ENCODE results near the gene NELL1. TPM values are rescaled to one million over a fixed set of nuclear protein-coding genes. Genes with fewer than 3 reads are reported as not detected.

NELL1 gene
- total and polyA plus RNA-seq, 2 donors (not counting 1 experiment from before 2014, with no cell fraction given), result not detected

DNA sequence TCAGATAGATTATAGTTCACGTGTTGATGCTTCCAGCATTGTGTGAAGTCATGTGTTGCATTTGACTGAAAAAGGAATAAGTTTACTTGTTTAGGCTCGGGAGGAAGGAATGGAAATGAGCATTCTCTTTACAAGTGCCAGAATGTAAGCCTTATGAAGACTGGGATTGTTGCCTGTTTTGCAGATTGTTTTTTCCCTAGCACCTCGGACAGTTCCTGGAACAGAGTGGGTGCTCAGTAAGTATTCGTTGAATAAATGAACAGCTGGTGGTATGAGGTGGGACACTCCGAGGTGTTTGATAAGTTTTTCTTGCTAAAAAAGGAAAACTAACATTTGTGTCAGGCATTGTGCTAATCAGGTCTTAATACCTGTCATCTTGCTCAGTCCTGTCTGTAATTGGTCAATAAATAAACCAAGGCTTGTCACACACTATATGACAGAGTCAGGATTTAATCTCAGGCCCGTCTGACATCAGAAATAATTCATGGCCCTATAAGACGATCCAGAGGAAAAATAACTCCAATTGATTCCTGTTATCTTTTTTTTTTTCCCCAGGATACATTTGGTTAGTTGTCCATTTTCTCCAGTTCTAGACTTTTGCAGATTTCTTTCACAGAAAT lies 304.7 kb downstream of the NELL1 start:
- DNase-seq (ENCODE audit: low read depth in 2 of 2), result no peak
- no peaks in the 10 kb centered on the region for H3K4me1 ChIP-seq (ENCODE audit: control insufficient read depth, extremely low read depth, insufficient read depth, low read length)
- no peak overlapping the region for H2AFZ ChIP-seq (ENCODE audit: low read length)
- no peak overlapping the region for H3K27ac ChIP-seq (ENCODE audit: insufficient read depth, low read length)
- H4K20me1 ChIP-seq (ENCODE audit: control insufficient read depth, extremely low read depth, insufficient read depth, low read length), result no peaks in the 10 kb centered on the region
- H3K36me3 ChIP-seq (ENCODE audit: control insufficient read depth, insufficient read depth, low read length), result no peaks in the 10 kb centered on the region
- H3K27me3 ChIP-seq (ENCODE audit: control insufficient read depth, insufficient read depth, low read length), result no peaks in the 10 kb centered on the region
- H3K4me3 ChIP-seq (replicated peaks in 1 of 4; ENCODE audit: control extremely low read depth in 1 of 4, insufficient read depth in 1 of 4, low read depth in 3 of 4, low read length in 4 of 4), result no peak overlapping the region
- no peak for TF ChIP-seq EZH2 (IDR thresholded peaks at IDR 0.05; ENCODE audit: low read length, missing control alignments)
- TF ChIP-seq, protein P1, sequence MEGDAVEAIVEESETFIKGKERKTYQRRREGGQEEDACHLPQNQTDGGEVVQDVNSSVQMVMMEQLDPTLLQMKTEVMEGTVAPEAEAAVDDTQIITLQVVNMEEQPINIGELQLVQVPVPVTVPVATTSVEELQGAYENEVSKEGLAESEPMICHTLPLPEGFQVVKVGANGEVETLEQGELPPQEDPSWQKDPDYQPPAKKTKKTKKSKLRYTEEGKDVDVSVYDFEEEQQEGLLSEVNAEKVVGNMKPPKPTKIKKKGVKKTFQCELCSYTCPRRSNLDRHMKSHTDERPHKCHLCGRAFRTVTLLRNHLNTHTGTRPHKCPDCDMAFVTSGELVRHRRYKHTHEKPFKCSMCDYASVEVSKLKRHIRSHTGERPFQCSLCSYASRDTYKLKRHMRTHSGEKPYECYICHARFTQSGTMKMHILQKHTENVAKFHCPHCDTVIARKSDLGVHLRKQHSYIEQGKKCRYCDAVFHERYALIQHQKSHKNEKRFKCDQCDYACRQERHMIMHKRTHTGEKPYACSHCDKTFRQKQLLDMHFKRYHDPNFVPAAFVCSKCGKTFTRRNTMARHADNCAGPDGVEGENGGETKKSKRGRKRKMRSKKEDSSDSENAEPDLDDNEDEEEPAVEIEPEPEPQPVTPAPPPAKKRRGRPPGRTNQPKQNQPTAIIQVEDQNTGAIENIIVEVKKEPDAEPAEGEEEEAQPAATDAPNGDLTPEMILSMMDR (conservative IDR thresholded peaks at IDR 0.05 in 1 of 2, IDR thresholded peaks at IDR 0.05 in 1 of 2; ENCODE audit: low read depth in 1 of 2, low read length in 2 of 2), result no peak
- no peak overlapping the region for H3K9ac ChIP-seq (ENCODE audit: insufficient read depth, low read length)
- H3K4me2 ChIP-seq (ENCODE audit: extremely low read depth, insufficient read depth, low read length), result no peak overlapping the region
- no peaks in the 10 kb centered on the region for H3K9me3 ChIP-seq (ENCODE audit: control insufficient read depth, insufficient read depth, low read depth, low read length)
- no peaks in the 10 kb centered on the region for H3K79me2 ChIP-seq (ENCODE audit: control insufficient read depth, insufficient read depth, low read length)

- no peak for TF ChIP-seq EZH2 (IDR thresholded peaks at IDR 0.05; ENCODE audit: low read length, missing control alignments)
- TF ChIP-seq, protein P1 (conservative IDR thresholded peaks at IDR 0.05 in 1 of 2, IDR thresholded peaks at IDR 0.05 in 1 of 2; ENCODE audit: low read depth in 1 of 2, low read length in 2 of 2), result no peak
- Histone ChIP-seq H3K4me3 (replicated peaks in 1 of 4; ENCODE audit: control extremely low read depth in 1 of 4, insufficient read depth in 1 of 4, low read depth in 3 of 4, low read length in 4 of 4) (no peak overlapping the region), H3K79me2 (ENCODE audit: control insufficient read depth, insufficient read depth, low read length) (no peaks in the 10 kb centered on the region), H3K9me3 (ENCODE audit: control insufficient read depth, insufficient read depth, low read depth, low read length) (no peaks in the 10 kb centered on the region), H3K27me3 (ENCODE audit: control insufficient read depth, insufficient read depth, low read length) (no peaks in the 10 kb centered on the region), H3K27ac (ENCODE audit: insufficient read depth, low read length) (no peak overlapping the region), H4K20me1 (ENCODE audit: control insufficient read depth, extremely low read depth, insufficient read depth, low read length) (no peaks in the 10 kb centered on the region), H2AFZ (ENCODE audit: low read length) (no peak overlapping the region), H3K9ac (ENCODE audit: insufficient read depth, low read length) (no peak overlapping the region), H3K36me3 (ENCODE audit: control insufficient read depth, insufficient read depth, low read length) (no peaks in the 10 kb centered on the region), H3K4me2 (ENCODE audit: extremely low read depth, insufficient read depth, low read length) (no peak overlapping the region), H3K4me1 (ENCODE audit: control insufficient read depth, extremely low read depth, insufficient read depth, low read length) (no peaks in the 10 kb centered on the region)
- peak in 1 of 2 donors; percentile 6 for DNase-seq (ENCODE audit: low read depth in 2 of 2)
Observed at GRCh38 chr11:20980736-20981135, 311.4 kb downstream of the NELL1 start.

- Histone ChIP-seq H3K27ac (ENCODE audit: insufficient read depth, low read length) (no peak overlapping the region), H3K4me2 (ENCODE audit: extremely low read depth, insufficient read depth, low read length) (no peak overlapping the region), H3K4me3 (replicated peaks in 1 of 4; ENCODE audit: control extremely low read depth in 1 of 4, insufficient read depth in 1 of 4, low read depth in 3 of 4, low read length in 4 of 4) (no peak overlapping the region), H3K36me3 (ENCODE audit: control insufficient read depth, insufficient read depth, low read length) (no peaks in the 10 kb centered on the region), H2AFZ (ENCODE audit: low read length) (no peak overlapping the region), H3K9me3 (ENCODE audit: control insufficient read depth, insufficient read depth, low read depth, low read length) (no peaks in the 10 kb centered on the region), H3K9ac (ENCODE audit: insufficient read depth, low read length) (no peak overlapping the region), H3K4me1 (ENCODE audit: control insufficient read depth, extremely low read depth, insufficient read depth, low read length) (no peaks in the 10 kb centered on the region), H3K27me3 (ENCODE audit: control insufficient read depth, insufficient read depth, low read length) (no peaks in the 10 kb centered on the region), H4K20me1 (ENCODE audit: control insufficient read depth, extremely low read depth, insufficient read depth, low read length) (no peaks in the 10 kb centered on the region), H3K79me2 (ENCODE audit: control insufficient read depth, insufficient read depth, low read length) (no peaks in the 10 kb centered on the region)
- TF ChIP-seq, protein P1 (conservative IDR thresholded peaks at IDR 0.05 in 1 of 2, IDR thresholded peaks at IDR 0.05 in 1 of 2; ENCODE audit: low read depth in 1 of 2, low read length in 2 of 2), result no peak
- no peak for TF ChIP-seq EZH2 (IDR thresholded peaks at IDR 0.05; ENCODE audit: low read length, missing control alignments)
- no peak for DNase-seq (ENCODE audit: low read depth in 2 of 2)
Observed at GRCh38 chr11:20990447-20990846, 321.1 kb downstream of the NELL1 start.
